AG04449 (cell line): ENCODE data around the gene C10orf90.

ENCODE experiments used
- CTCF ChIA-PET: fragments of 350-600 bp; formaldehyde crosslinking; extraction: SDS; loops from one replicate; lab custom pipeline; 2021; ENCODE audit warnings: antibody characterized with exemption; lab: Yijun Ruan, JAX
- POLR2A ChIA-PET: fragments of 400-600, 350-600 bp; formaldehyde crosslinking; extraction: SDS; loops from one replicate; lab custom pipeline; 2020; ENCODE audit warnings: antibody characterized with exemption, inconsistent platforms; lab: Yijun Ruan, JAX
- DNase-seq: peaks from one replicate; pipeline ENCODE4 v3.0.0-alpha.2; 2010; ENCODE audit warnings: low read depth, low spot score
- H3K4me3 ChIP-seq: 2 replicates; pipeline ENCODE4 v1.5.1; 2011; ENCODE audit warnings: low read depth, mild to moderate bottlenecking, control low read depth, low read length
- CTCF ChIP-seq: IDR thresholded peaks from one replicate; pipeline ENCODE4 v1.5.1; 2011; ENCODE audit warnings: mild to moderate bottlenecking, moderate library complexity, low read length, control low read depth, inconsistent platforms; ENCODE audit not compliant: insufficient read depth; ENCODE audit errors: missing control alignments

C10orf90 gene

GRCh38 chr10:126430512-126430911, 240.0 kb downstream of the C10orf90 start:
- CTCF ChIA-PET: interaction anchor here (2.3 kb wide), 1 partner anchor 10 kb away, joined by 5 read pairs; no protein-coding TSS in a partner anchor
- H3K4me3 ChIP-seq: no peak overlapping the region
- TF ChIP-seq CTCF: no peak
- POLR2A ChIA-PET: no interaction called here
- no peak for DNase-seq

DNA sequence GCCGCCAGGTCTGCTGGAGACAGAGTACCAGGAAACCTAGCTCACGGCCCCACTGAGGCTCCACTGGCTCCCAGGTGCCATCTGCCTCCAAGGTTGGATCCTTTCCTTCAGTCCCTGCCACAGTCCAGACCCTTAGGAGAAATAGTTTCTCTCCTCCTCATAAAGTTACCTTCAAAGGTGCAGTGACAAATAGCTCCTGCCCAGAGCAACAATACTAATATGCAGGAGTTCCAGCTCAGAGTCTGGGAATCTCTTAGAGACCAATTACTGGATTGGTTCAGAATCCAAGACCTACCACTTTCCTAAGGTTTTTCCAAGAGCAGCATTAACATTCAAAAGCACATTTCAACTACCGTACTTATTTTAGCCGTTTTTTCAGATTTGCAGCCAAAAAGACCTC, 241.2 kb downstream of the C10orf90 start:
- DNase-seq: no peak
- TF ChIP-seq CTCF: no peak
- ChIA-PET POLR2A (no interaction called here), CTCF (interaction anchor here (2.3 kb wide), 1 partner anchor 11 kb away, joined by 5 read pairs; no protein-coding TSS in a partner anchor)
- no peak overlapping the region for H3K4me3 ChIP-seq

DNA sequence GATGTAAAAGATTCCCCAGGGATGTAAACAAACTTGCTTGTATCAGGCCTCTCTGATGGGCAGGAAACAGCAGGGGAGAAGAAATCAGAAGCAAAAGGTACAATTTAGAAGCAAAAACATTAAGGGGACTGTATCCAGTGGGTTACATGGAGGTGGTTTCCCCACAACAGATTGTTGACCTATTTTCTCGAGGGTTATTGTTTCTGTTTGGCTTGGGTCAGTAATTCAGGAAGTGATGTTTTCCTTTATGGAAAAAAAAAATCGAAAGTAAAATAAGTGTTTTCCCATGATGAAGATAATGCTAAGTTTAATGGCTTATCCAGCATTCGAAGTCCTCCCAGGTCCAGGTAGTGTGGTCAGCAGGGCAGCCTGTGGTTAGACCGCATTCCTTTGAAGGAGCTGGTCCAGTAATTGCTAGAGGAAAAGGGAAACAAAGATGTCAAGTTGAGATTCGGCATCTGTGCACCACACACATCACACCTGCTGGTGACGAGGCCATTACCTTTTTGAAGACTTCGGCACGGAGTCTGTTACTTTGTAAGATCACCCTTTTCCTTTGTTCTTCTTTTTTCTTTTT, 244.9 kb downstream of the C10orf90 start:
- no peak for DNase-seq

GRCh38 chr10:126425032-126425431, 245.5 kb downstream of the C10orf90 start:
- CTCF ChIA-PET: interaction anchor here (2.1 kb wide), 1 partner anchor 9 kb away, joined by 4 read pairs; no protein-coding TSS in a partner anchor
- POLR2A ChIA-PET: no interaction called here
- no peak overlapping the region for H3K4me3 ChIP-seq
- DNase-seq: no peak
- TF ChIP-seq CTCF: no peak

More for the DNA sequence above, 244.9 kb downstream of the C10orf90 start:
- POLR2A ChIA-PET: no interaction called here
- TF ChIP-seq CTCF: no peak
- CTCF ChIA-PET: interaction anchor here (2.1 kb wide), 1 partner anchor 8 kb away, joined by 4 read pairs; no protein-coding TSS in a partner anchor
- no peak overlapping the region for H3K4me3 ChIP-seq

DNA sequence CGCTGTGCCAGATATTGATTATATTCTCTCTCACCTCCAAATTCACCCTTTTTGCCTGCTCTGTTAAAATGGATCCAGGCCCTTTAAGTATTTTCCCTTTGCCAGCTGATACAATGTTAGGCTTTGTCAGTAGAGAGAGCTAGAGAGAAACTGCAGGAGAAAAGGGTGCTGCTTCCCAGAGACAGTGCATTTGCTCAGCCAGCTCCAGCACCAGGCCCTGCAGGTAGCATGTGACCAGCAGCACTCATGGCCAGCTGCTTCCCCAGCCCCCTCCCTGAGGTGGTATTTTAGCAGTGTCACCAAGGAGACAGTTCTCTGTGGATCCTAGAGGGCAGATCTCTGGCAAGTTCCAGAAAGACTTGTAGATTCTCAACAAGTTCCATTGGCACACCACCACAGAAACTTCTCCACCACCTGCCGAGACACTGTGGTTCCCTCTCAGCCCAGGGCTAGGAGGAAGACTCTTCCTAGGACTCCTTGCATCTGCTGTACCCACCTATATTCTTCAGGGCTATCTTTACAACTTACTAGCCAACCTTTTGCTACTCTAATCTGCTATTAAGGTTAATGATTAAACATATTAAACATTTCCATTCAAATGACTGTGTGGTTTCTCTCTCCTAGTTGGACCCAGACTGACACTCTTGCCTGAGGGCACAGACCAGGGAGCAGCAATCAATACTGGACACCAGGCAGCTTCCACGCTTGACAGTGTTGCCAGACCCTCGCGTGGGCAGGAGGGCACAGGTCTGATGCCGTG, 246.6 kb downstream of the C10orf90 start:
- ChIA-PET POLR2A (no interaction called here), CTCF (interaction anchor here (1.6 to 2.1 kb wide), 2 partner anchors 10 to 80 kb away, joined by 4 read pairs; no protein-coding TSS in a partner anchor)
- H3K4me3 ChIP-seq: no peak overlapping the region
- no peak for DNase-seq
- no peak for TF ChIP-seq CTCF

- no peak overlapping the region for H3K4me3 ChIP-seq
- DNase-seq: no peak
- CTCF ChIA-PET: interaction anchor here (1.1 kb wide), 1 partner anchor 9 kb away, joined by 3 read pairs; no protein-coding TSS in a partner anchor
- no peak for TF ChIP-seq CTCF
- POLR2A ChIA-PET: no interaction called here
Measured at GRCh38 chr10:126422567-126422966, 247.9 kb downstream of the C10orf90 start.
